ENCODE data around the gene CTSD. TPM values are rescaled to one million over a fixed set of nuclear protein-coding genes. Genes with fewer than 3 reads are reported as not detected.

Gene CTSD
- total RNA-seq, 3 donors from 2014 or later (not counting 1 experiment from before 2014, with no cell fraction given): 388 to 446 (median 415) TPM

DNA sequence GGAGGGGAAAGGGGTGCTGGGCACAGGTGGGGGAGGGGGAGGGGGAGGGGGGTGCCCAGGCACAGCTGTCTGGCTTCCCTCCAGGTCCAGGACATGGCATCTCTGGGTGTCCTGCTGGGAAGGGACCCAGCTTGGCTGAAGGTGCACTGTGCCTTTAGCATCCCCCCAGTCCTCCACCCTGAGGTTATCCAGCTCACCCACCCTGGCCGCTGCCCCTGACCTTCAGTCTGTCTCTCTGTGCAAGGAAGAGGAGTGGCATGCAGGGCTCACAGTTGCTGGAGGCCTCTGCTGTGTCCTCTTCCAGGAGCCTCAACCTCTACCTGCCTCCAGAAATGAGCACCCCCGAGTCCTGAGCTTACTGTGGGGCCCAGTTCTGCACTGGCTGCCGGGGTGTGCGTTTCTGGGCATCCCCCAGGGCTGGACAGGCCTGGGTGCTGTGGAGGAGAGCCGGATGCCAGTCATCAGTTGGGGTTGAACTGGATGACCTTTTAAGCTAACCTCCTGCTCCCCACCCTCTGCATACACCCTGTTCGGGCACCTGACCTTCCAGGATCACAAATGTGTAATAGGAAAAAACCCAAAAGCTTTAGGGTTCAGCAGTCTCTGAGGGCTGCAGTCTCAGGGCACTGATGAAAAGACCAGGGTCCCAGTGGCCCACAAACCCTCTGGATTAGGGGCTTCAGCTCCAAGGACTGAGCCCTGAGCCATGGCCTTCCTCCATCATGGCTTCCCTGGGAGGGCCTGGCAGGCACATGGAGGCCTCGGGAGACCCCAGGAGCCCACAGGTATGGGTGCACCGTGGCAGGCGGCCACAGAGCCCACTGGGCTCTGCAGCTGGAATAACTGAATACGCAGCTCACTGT lies 9.6 kb upstream of the CTSD start:
- TF ChIP-seq, protein P1, sequence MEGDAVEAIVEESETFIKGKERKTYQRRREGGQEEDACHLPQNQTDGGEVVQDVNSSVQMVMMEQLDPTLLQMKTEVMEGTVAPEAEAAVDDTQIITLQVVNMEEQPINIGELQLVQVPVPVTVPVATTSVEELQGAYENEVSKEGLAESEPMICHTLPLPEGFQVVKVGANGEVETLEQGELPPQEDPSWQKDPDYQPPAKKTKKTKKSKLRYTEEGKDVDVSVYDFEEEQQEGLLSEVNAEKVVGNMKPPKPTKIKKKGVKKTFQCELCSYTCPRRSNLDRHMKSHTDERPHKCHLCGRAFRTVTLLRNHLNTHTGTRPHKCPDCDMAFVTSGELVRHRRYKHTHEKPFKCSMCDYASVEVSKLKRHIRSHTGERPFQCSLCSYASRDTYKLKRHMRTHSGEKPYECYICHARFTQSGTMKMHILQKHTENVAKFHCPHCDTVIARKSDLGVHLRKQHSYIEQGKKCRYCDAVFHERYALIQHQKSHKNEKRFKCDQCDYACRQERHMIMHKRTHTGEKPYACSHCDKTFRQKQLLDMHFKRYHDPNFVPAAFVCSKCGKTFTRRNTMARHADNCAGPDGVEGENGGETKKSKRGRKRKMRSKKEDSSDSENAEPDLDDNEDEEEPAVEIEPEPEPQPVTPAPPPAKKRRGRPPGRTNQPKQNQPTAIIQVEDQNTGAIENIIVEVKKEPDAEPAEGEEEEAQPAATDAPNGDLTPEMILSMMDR (IDR thresholded peaks at IDR 0.05): no peak
- Mint-ChIP-seq H3K4me1 (peaks cover 41 to 46% of the 10 kb centered on the region in 2 donors), H3K36me3 (no peaks in the 10 kb centered on the region), H3K9me3 (no peaks in the 10 kb centered on the region), H3K27me3 (ENCODE audit: low read depth in 2 of 2) (no peaks in the 10 kb centered on the region), H3K27ac (peak overlapping the region in 1 of 2 donors; percentile 90), H3K4me3 (peak overlapping the region; percentile 53)
- H3K9me3 ChIP-seq (ENCODE audit: control insufficient read depth, insufficient read depth, low read length): no peaks in the 10 kb centered on the region
- no peaks in the 10 kb centered on the region for H3K36me3 ChIP-seq (ENCODE audit: control insufficient read depth, insufficient read depth, low read length)
- WGBS (ENCODE audit: insufficient coverage): 89% methylated on average over 10 of the region's 10 CpGs
- no peak overlapping the region for H3K27ac ChIP-seq (ENCODE audit: low read length)
- intact Hi-C loops (cut with micrococcal nuclease): loop anchor here (10.0 kb wide), 1 partner anchor 51 kb away; no protein-coding TSS in a partner anchor
- no peak overlapping the region for H3K4me3 ChIP-seq (ENCODE audit: low read length)
- no peaks in the 10 kb centered on the region for H3K27me3 ChIP-seq (ENCODE audit: control insufficient read depth, insufficient read depth, low read length)
- DNase-seq (no peak), ATAC-seq (no peak)
- H3K4me1 ChIP-seq (ENCODE audit: control insufficient read depth, insufficient read depth, low read length): peaks cover 51% of the 10 kb centered on the region

DNA sequence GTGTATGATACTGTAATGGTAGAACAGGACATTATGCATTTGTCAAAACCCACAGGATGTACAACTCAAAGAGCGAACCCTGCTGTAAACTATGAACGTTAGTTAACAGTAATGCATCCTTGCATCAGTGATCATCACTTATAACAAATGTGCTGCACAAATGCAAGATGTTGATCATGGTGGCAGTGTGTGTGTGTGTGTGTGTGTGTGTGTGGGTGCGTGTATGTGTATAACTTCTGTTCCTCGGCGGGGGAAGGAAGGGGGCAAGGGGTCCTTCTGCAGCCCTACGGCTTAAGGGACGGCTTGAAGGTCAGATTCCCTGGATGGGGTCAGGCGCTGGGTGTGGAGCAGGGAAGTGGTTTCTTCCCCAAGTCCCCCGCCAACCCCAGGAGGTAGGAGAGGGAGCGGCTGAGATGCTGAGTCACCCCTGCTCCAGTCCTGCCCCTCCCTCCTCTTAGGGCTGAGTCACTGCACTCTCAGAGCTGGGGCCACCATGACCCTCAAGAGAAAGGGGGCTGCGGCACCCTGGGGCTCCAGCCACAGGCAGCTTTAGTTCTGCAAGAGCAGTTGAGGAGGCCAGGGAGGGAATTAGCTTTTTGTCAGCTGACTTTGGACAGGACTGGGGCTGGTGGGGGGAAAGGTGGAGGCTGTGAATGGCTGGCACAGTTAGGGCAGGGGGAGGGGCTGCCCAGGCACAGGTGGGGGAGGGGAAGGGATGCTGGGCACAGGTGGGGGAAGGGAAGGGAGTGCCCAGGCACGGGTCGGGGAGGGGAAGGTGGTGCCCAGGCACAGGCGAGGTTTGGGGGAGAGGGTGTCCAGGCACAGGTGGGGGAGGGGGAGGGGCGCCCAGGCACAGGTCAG lies 8.8 kb upstream of the CTSD start:
- Histone ChIP-seq H3K4me1 (ENCODE audit: control insufficient read depth, insufficient read depth, low read length) (peaks cover 43% of the 10 kb centered on the region), H3K27ac (ENCODE audit: low read length) (no peak overlapping the region), H3K4me3 (ENCODE audit: low read length) (no peak overlapping the region), H3K36me3 (ENCODE audit: control insufficient read depth, insufficient read depth, low read length) (no peaks in the 10 kb centered on the region), H3K27me3 (ENCODE audit: control insufficient read depth, insufficient read depth, low read length) (no peaks in the 10 kb centered on the region), H3K9me3 (ENCODE audit: control insufficient read depth, insufficient read depth, low read length) (no peaks in the 10 kb centered on the region)
- H3K27ac Mint-ChIP-seq: peak overlapping the region; percentile 27 to 90
- WGBS (ENCODE audit: insufficient coverage): 3% methylated on average over 11 of the region's 15 CpGs
- peak; percentile 86 to 98 (median 87) for ATAC-seq
- H3K36me3 Mint-ChIP-seq: no peaks in the 10 kb centered on the region
- intact Hi-C loops (cut with micrococcal nuclease): loop anchor here (10.0 kb wide), 1 partner anchor 52 kb away; no protein-coding TSS in a partner anchor
- no peaks in the 10 kb centered on the region for H3K9me3 Mint-ChIP-seq
- H3K4me3 Mint-ChIP-seq: peak overlapping the region; percentile 68
- H3K27me3 Mint-ChIP-seq (ENCODE audit: low read depth in 2 of 2): no peaks in the 10 kb centered on the region
- peaks cover 41 to 46% of the 10 kb centered on the region in 2 donors for H3K4me1 Mint-ChIP-seq
- DNase-seq: peak; percentile 53 to 61
- TF ChIP-seq, protein P1 (IDR thresholded peaks at IDR 0.05): no peak

DNA sequence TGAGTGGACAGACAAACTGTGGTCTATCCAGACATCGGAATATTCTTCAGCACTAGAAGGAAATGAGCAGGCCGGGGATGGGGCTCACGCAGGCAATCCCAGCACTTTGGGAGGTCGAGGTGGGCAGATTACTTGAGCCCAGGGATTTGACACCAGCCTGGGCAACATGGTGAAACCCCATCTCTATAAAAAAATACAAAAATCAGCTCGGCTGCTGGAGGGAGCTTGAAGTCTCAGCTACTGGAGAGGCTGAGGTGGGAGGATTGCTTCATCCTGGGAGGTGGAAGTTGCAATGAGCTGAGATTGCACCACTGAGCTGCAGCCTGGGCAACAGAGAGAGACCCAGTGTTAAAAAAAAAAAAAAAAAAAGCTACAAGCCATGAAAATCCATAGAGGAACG lies 8.0 kb upstream of the CTSD start:
- Mint-ChIP-seq H3K36me3 (no peaks in the 10 kb centered on the region), H3K4me3 (peak overlapping the region; percentile 68)
- intact Hi-C loops (cut with micrococcal nuclease): loop anchor here (10.0 kb wide), 1 partner anchor 53 kb away; no protein-coding TSS in a partner anchor

More for the DNA sequence above, 8.0 kb upstream of the CTSD start:
- Mint-ChIP-seq H3K9me3 (no peaks in the 10 kb centered on the region), H3K4me1 (peaks cover 41 to 46% of the 10 kb centered on the region in 2 donors), H3K27me3 (ENCODE audit: low read depth in 2 of 2) (no peaks in the 10 kb centered on the region), H3K27ac (peak overlapping the region; percentile 27 to 90)
- ATAC-seq (no peak), DNase-seq (no peak)
- H3K27me3 ChIP-seq (ENCODE audit: control insufficient read depth, insufficient read depth, low read length): no peaks in the 10 kb centered on the region
- no peak overlapping the region for H3K4me3 ChIP-seq (ENCODE audit: low read length)
- no peaks in the 10 kb centered on the region for H3K36me3 ChIP-seq (ENCODE audit: control insufficient read depth, insufficient read depth, low read length)
- TF ChIP-seq, protein P1 (IDR thresholded peaks at IDR 0.05): no peak
- H3K27ac ChIP-seq (ENCODE audit: low read length): no peak overlapping the region
- no peaks in the 10 kb centered on the region for H3K9me3 ChIP-seq (ENCODE audit: control insufficient read depth, insufficient read depth, low read length)
- 94% methylated on average over 5 of the region's 6 CpGs for WGBS (ENCODE audit: insufficient coverage)
- peaks cover 40% of the 10 kb centered on the region for H3K4me1 ChIP-seq (ENCODE audit: control insufficient read depth, insufficient read depth, low read length)

Measured in natural killer cell (primary cell).